Stimulated activated CD8-positive, alpha-beta memory T cell treated with anti-CD3 and anti-CD28 coated beads, Interleukin-15, amount 100 ng/mL, for 48 hours (primary cell): ENCODE data around the gene CCDC40.

ENCODE experiments used
- DNase-seq, 2 donors: peaks; one replicate each; pipeline ENCODE4 v3.0.0-alpha.2; 2020; ENCODE audit warnings: low read depth in 2 of 2

Gene CCDC40

GRCh38 chr17:80101011-80101945 lies 64.8 kb downstream of the CCDC40 start, which contains the start of gene GAA:
Gene GAA (plus strand): TSS chr17:80101581. CDS start chr17:80104587, 3,006 bp downstream.
- DNase-seq = peak; percentile 83

- DNase-seq = no peak
These were observed 65.7 kb downstream of the CCDC40 start for GRCh38 chr17:80101946-80102663.

DNA sequence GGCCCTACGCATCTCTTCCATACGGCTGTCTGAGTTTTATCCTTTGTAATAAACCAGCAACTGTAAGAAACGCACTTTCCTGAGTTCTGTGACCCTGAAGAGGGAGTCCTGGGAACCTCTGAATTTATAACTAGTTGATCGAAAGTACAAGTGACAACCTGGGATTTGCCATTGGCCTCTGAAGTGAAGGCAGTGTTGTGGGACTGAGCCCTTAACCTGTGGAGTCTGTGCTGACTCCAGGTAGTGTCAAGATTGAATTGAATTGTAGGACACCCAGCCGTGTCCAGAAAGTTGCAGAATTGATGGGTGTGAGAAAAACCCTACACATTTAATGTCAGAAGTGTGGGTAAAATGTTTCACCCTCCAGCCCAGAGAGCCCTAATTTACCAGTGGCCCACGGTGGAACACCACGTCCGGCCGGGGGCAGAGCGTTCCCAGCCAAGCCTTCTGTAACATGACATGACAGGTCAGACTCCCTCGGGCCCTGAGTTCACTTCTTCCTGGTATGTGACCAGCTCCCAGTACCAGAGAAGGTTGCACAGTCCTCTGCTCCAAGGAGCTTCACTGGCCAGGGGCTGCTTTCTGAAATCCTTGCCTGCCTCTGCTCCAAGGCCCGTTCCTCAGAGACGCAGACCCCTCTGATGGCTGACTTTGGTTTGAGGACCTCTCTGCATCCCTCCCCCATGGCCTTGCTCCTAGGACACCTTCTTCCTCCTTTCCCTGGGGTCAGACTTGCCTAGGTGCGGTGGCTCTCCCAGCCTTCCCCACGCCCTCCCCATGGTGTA lies 66.4 kb downstream of the CCDC40 start:
- DNase-seq = no peak

- no peak for DNase-seq
These were observed 67.1 kb downstream of the CCDC40 start for GRCh38 chr17:80103449-80104085.

DNA sequence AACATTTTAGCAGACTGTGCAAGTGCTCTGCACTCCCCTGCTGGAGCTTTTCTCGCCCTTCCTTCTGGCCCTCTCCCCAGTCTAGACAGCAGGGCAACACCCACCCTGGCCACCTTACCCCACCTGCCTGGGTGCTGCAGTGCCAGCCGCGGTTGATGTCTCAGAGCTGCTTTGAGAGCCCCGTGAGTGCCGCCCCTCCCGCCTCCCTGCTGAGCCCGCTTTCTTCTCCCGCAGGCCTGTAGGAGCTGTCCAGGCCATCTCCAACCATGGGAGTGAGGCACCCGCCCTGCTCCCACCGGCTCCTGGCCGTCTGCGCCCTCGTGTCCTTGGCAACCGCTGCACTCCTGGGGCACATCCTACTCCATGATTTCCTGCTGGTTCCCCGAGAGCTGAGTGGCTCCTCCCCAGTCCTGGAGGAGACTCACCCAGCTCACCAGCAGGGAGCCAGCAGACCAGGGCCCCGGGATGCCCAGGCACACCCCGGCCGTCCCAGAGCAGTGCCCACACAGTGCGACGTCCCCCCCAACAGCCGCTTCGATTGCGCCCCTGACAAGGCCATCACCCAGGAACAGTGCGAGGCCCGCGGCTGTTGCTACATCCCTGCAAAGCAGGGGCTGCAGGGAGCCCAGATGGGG lies 68.0 kb downstream of the CCDC40 start:
- DNase-seq = no peak

DNA sequence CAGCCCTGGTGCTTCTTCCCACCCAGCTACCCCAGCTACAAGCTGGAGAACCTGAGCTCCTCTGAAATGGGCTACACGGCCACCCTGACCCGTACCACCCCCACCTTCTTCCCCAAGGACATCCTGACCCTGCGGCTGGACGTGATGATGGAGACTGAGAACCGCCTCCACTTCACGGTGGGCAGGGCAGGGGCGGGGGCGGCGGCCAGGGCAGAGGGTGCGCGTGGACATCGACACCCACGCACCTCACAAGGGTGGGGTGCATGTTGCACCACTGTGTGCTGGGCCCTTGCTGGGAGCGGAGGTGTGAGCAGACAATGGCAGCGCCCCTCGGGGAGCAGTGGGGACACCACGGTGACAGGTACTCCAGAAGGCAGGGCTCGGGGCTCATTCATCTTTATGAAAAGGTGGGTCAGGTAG lies 68.5 kb downstream of the CCDC40 start:
- no peak for DNase-seq

- DNase-seq = no peak
These were observed 69.3 kb downstream of the CCDC40 start for GRCh38 chr17:80105762-80106161.

DNA sequence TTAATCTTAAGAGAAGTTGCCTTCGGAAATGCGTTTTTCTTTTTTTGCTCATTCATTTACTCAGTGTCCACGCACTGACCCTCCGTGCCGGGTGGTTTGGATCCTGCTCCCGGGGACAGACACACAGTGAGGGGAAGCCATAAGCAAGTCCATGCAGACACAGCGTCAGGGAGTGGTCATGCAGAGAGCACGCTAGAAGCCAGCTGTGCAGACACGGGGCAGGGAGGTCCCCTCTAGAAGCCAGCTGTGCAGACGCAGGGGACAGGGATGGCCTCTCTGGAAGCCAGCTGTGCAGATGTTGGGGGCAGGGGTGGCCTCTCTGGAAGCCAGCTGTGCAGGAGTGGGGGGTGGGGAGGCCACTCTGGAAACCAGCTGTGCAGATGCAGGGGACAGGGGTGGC lies 69.7 kb downstream of the CCDC40 start:
- DNase-seq = no peak

- no peak for DNase-seq
These were observed 70.3 kb downstream of the CCDC40 start for GRCh38 chr17:80106751-80107150.

DNA sequence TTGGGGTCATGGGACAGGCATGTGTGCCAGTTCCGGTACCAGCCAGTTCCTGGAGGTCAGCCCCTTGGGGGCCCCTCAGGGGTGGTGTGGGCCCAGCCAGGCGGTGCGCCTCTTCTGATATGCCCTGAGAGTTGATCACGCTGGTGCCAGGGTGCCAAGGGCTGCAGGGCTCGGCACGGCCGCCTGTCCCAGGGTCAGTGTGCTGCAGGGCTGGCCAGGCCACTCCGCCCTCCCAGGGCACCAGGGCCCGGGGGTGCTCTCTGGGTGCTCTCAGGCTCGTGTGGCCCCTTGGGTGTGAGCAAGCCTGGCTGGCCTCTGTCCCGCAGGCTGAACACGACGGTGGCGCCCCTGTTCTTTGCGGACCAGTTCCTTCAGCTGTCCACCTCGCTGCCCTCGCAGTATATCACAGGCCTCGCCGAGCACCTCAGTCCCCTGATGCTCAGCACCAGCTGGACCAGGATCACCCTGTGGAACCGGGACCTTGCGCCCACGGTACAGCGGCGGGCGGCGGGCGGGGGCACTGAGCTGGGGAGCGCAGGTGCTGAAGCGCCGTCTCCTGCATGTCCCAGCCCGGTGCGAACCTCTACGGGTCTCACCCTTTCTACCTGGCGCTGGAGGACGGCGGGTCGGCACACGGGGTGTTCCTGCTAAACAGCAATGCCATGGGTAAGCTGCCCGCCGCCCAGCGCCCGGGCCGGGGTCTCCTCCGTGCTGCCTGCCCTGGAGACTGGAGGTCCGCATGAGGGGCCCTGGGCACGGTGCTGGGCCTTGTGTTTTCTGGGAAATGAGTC lies 71.0 kb downstream of the CCDC40 start:
- no peak for DNase-seq

- DNase-seq = no peak
These were observed 71.9 kb downstream of the CCDC40 start for GRCh38 chr17:80108036-80108971.

DNA sequence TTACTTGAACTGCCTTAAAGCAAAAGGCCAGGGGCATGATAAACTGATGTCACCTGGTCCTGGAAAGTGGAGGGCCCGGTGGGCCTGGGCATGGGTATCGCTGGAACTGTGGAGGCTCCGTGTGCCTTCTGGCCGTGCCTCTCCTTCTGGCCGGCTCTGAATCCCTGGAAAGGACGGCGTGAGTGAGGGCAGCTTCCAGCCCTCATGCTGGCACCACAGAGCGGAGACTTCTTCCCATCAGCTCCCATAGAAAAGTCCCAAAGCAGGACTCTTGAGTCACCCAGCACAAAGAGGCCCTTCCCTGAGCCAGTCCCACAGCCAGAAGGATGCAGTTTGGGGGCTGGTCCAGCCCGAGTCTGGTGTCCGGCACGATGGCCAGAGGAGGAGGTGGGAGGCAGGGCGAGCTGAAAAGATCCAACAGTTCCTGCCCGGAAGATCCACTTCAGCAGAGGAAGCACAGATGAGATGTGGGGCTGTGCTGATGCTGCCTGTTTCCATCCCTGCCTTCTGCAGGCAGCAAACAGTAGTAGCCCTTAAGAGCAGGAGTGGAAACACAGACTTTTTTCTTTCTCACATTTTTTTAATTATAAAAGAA lies 72.7 kb downstream of the CCDC40 start:
- DNase-seq = no peak

- DNase-seq = no peak
These were observed 73.4 kb downstream of the CCDC40 start for GRCh38 chr17:80109713-80110446.

DNA sequence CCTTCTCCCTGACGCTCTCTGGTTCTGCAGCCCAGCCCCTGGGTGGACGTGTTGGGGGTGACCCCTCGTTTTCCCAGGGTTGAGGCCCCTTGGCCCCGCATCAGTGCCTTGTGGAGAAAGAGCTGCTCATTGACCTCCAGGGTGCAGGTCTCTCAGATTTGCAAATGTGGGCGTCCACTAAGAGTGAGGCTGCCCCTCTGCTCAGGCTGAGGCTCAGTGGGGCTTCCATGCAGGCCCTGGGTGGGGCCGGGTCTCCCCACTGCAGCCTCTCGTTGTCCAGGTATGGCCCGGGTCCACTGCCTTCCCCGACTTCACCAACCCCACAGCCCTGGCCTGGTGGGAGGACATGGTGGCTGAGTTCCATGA lies 74.0 kb downstream of the CCDC40 start:
- no peak for DNase-seq

- no peak for DNase-seq
These were observed 74.7 kb downstream of the CCDC40 start for GRCh38 chr17:80110927-80111701.

DNA sequence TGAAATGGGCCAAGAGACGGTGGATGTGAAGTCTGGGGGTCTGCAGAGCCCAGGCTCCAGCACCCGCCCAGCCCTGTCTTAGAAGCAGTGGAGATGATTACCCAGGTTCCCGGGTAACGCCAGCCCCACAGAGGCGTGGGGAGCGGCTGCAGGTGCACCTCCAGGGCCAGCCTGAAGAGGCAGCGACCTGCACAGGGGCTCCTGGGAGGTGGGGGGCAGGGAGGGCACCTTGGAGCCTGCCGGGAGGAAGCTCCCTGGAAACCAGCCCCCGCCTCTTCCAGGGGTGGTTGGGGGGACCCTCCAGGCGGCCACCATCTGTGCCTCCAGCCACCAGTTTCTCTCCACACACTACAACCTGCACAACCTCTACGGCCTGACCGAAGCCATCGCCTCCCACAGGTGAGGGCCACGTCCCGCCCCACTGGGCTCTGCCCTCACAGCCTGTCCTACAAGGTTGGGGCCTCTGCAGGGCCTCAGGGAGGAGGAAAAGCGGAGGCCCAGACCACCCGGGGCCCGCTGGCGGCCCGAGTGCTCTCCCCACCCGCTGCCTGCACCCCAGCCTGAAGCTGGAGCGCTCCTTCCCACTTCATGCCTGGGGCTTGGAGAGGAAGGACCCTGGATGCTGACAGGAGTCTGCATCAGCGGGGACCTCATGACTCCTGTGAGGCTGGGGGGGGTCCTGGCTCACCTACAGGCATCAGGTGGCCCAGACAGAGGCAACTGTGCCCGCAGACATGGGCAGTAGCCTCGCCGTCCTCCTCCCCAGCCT lies 75.4 kb downstream of the CCDC40 start:
- no peak for DNase-seq
